Mesenchymal stem cell (in vitro differentiated cells and primary cell): ENCODE results near the gene NR2F1-AS1.

Experiments used
- DNase-seq: peaks from one replicate; pipeline ENCODE4 v3.0.0-alpha.2; 2013
- H2AFZ ChIP-seq: one replicate; pipeline ENCODE4 v1.6.1; 2013; ENCODE audit warnings: low read depth, mild to moderate bottlenecking, control low read depth, inconsistent platforms, low read length, moderate library complexity
- H2AK5ac ChIP-seq: 2 replicates; pipeline ENCODE4 v1.6.1; 2013; ENCODE audit warnings: low read length, moderate library complexity, mild to moderate bottlenecking, inconsistent platforms; ENCODE audit not compliant: severe bottlenecking
- H2BK120ac ChIP-seq: one replicate; pipeline ENCODE4 v1.6.1; 2013; ENCODE audit warnings: low read depth, mild to moderate bottlenecking, inconsistent platforms, low read length, moderate library complexity
- H2BK12ac ChIP-seq, 2 experiments: one replicate each; pipeline ENCODE4 v1.6.1; 2013; ENCODE audit warnings: inconsistent platforms in 2 of 2, low read length in 2 of 2, mild to moderate bottlenecking in 2 of 2, moderate library complexity in 2 of 2, control low read depth in 1 of 2
- H2BK15ac ChIP-seq: one replicate; pipeline ENCODE4 v1.6.1; 2013; ENCODE audit warnings: mild to moderate bottlenecking, low read depth, inconsistent platforms; ENCODE audit not compliant: poor library complexity, severe bottlenecking
- H2BK5ac ChIP-seq: 2 replicates; pipeline ENCODE4 v1.6.1; 2013; ENCODE audit warnings: low read depth, mild to moderate bottlenecking, low read length, control low read depth, inconsistent platforms; ENCODE audit not compliant: poor library complexity, severe bottlenecking
- H3K14ac ChIP-seq, 2 experiments: one replicate each; pipeline ENCODE4 v1.6.1; 2013; ENCODE audit warnings: inconsistent platforms in 2 of 2, low read length in 2 of 2, control low read depth in 1 of 2, mild to moderate bottlenecking in 1 of 2, moderate library complexity in 1 of 2
- H3K18ac ChIP-seq, 2 experiments: one replicate each; pipeline ENCODE4 v1.6.1; 2013; ENCODE audit warnings: inconsistent platforms in 2 of 2, low read length in 2 of 2, control low read depth in 1 of 2, low read depth in 1 of 2, mild to moderate bottlenecking in 1 of 2
- H3K23ac ChIP-seq, 2 experiments: one replicate each; pipeline ENCODE4 v1.6.1; 2013; ENCODE audit warnings: inconsistent platforms in 2 of 2, low read length in 2 of 2, mild to moderate bottlenecking in 2 of 2, moderate library complexity in 2 of 2, control low read depth in 1 of 2
- H3K27ac ChIP-seq: 2 replicates; pipeline ENCODE4 v1.5.1; 2013; ENCODE audit warnings: mild to moderate bottlenecking, moderate library complexity, low read length, control low read depth, inconsistent platforms; ENCODE audit not compliant: poor library complexity, severe bottlenecking
- H3K27me3 ChIP-seq, 2 experiments: 2 replicates each; pipeline versions ENCODE4 v1.6.1 to v1.7.0; 2013; ENCODE audit warnings: low read length in 2 of 2, mild to moderate bottlenecking in 2 of 2, moderate library complexity in 2 of 2, control low read depth in 1 of 2, inconsistent platforms in 1 of 2; ENCODE audit not compliant: control insufficient read depth in 1 of 2, insufficient read depth in 1 of 2
- H3K36me3 ChIP-seq, 2 experiments: 2 replicates each; pipeline versions ENCODE4 v1.6.1 to v1.7.0; 2013; ENCODE audit warnings: low read length in 2 of 2, control low read depth in 1 of 2, inconsistent platforms in 1 of 2, low read depth in 1 of 2, mild to moderate bottlenecking in 1 of 2; ENCODE audit not compliant: insufficient read depth in 2 of 2, control insufficient read depth in 1 of 2
- H3K4ac ChIP-seq, 2 experiments: one replicate each; pipeline ENCODE4 v1.6.1; 2013; ENCODE audit warnings: inconsistent platforms in 2 of 2, low read length in 2 of 2, mild to moderate bottlenecking in 2 of 2, moderate library complexity in 2 of 2, control low read depth in 1 of 2, low read depth in 1 of 2
- H3K4me1 ChIP-seq: 2 replicates; pipeline ENCODE4 v1.6.1; 2013; ENCODE audit warnings: low read depth, low read length, control low read depth; ENCODE audit not compliant: control insufficient read depth, insufficient read depth
- H3K4me2 ChIP-seq: 2 replicates; pipeline ENCODE4 v1.6.1; 2013; ENCODE audit warnings: low read length, mild to moderate bottlenecking, inconsistent platforms; ENCODE audit not compliant: poor library complexity, severe bottlenecking
- H3K4me3 ChIP-seq, 2 experiments: 2 replicates each; pipeline versions ENCODE4 v1.5.1 to v1.7.0; 2013; ENCODE audit warnings: low read length in 2 of 2, mild to moderate bottlenecking in 2 of 2, control low read depth in 1 of 2, low read depth in 1 of 2; ENCODE audit not compliant: insufficient read depth in 1 of 2
- H3K79me1 ChIP-seq: replicated peaks from 2 replicates; pipeline ENCODE4 v1.6.1; 2013; ENCODE audit warnings: mild to moderate bottlenecking, control low read depth, low read length, inconsistent platforms; ENCODE audit not compliant: poor library complexity, severe bottlenecking
- H3K9ac ChIP-seq: 2 replicates; pipeline ENCODE4 v1.7.0; 2013; ENCODE audit warnings: mild to moderate bottlenecking, low read length, moderate library complexity
- H3K9me3 ChIP-seq: 2 replicates; pipeline ENCODE4 v1.7.0; 2013; ENCODE audit warnings: mild to moderate bottlenecking, low read length; ENCODE audit not compliant: control insufficient read depth
- H4K8ac ChIP-seq: one replicate; pipeline ENCODE4 v1.6.1; 2013; ENCODE audit warnings: inconsistent platforms, mild to moderate bottlenecking, low read length, moderate library complexity
- H4K91ac ChIP-seq: one replicate; pipeline ENCODE4 v1.6.1; 2013; ENCODE audit warnings: mild to moderate bottlenecking, low read length, inconsistent platforms
- WGBS: methylation state at CpG from one replicate; pipeline ENCODE4 v1.1.7; 2013; ENCODE audit warnings: mixed read lengths; 5-methylcytosine and 5-hydroxymethylcytosine counted together

NR2F1-AS1 gene

DNA sequence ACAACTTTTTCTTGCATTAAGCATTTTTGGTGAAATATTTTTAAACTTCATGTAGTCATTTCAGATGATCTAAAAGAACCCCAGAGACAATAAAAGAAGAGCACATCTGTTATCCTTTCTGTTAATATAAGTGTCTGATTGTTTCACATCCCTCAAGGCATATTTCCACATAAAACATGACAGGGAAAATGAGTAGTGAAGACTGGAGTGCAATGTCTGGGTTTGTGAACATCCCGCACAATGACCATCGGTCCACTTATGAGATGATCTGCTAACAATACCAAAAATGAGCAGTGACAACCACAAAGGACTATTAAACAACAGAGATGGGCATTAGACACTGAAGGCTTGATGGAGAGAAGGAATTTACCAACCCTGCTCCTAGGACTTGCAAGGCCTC lies 209.1 kb downstream of the NR2F1-AS1 start:
- no peak overlapping the region for H3K9ac ChIP-seq
- H2BK15ac ChIP-seq = no peak overlapping the region
- no peak overlapping the region for H3K14ac ChIP-seq
- no peak overlapping the region for H3K18ac ChIP-seq
- H3K27me3 ChIP-seq = no peaks in the 10 kb centered on the region
- no peak overlapping the region for H2AFZ ChIP-seq
- H3K79me1 ChIP-seq = no peaks in the 10 kb centered on the region
- no peaks in the 10 kb centered on the region for H3K36me3 ChIP-seq
- H4K8ac ChIP-seq = no peak overlapping the region
- no peak overlapping the region for H3K23ac ChIP-seq
- H3K9me3 ChIP-seq = peaks cover 3% of the 10 kb centered on the region
- WGBS = no CpG with 5 or more reads among the region's 2 CpGs
- no peak overlapping the region for H3K4ac ChIP-seq
- H3K4me2 ChIP-seq = no peak overlapping the region
- H2BK5ac ChIP-seq = no peak overlapping the region
- no peak overlapping the region for H2BK120ac ChIP-seq
- DNase-seq = no peak
- no peaks in the 10 kb centered on the region for H3K4me1 ChIP-seq
- H2BK12ac ChIP-seq = no peak overlapping the region
- H4K91ac ChIP-seq = no peak overlapping the region
- no peak overlapping the region for H3K27ac ChIP-seq
- H2AK5ac ChIP-seq = no peak overlapping the region
- no peak overlapping the region for H3K4me3 ChIP-seq

GRCh38 chr5:93364378-93364777 lies 216.6 kb downstream of the NR2F1-AS1 start:
- no peaks in the 10 kb centered on the region for H3K27me3 ChIP-seq
- no peak overlapping the region for H3K27ac ChIP-seq
- H2BK15ac ChIP-seq = no peak overlapping the region
- DNase-seq = no peak
- H3K23ac ChIP-seq = no peak overlapping the region
- no peaks in the 10 kb centered on the region for H3K36me3 ChIP-seq
- H2BK5ac ChIP-seq = no peak overlapping the region
- no peak overlapping the region for H2BK120ac ChIP-seq
- H2AK5ac ChIP-seq = no peak overlapping the region
- H3K4me1 ChIP-seq = peaks cover 2% of the 10 kb centered on the region
- H3K4ac ChIP-seq = no peak overlapping the region
- H4K8ac ChIP-seq = no peak overlapping the region
- H3K9me3 ChIP-seq = no peaks in the 10 kb centered on the region
- no peak overlapping the region for H3K9ac ChIP-seq
- WGBS = 100% methylated on average over 1 of the region's 2 CpGs
- H2AFZ ChIP-seq = no peak overlapping the region
- no peaks in the 10 kb centered on the region for H3K79me1 ChIP-seq
- H3K18ac ChIP-seq = no peak overlapping the region
- H3K4me2 ChIP-seq = no peak overlapping the region
- no peak overlapping the region for H2BK12ac ChIP-seq
- no peak overlapping the region for H3K14ac ChIP-seq
- H4K91ac ChIP-seq = no peak overlapping the region
- H3K4me3 ChIP-seq = no peak overlapping the region

DNA sequence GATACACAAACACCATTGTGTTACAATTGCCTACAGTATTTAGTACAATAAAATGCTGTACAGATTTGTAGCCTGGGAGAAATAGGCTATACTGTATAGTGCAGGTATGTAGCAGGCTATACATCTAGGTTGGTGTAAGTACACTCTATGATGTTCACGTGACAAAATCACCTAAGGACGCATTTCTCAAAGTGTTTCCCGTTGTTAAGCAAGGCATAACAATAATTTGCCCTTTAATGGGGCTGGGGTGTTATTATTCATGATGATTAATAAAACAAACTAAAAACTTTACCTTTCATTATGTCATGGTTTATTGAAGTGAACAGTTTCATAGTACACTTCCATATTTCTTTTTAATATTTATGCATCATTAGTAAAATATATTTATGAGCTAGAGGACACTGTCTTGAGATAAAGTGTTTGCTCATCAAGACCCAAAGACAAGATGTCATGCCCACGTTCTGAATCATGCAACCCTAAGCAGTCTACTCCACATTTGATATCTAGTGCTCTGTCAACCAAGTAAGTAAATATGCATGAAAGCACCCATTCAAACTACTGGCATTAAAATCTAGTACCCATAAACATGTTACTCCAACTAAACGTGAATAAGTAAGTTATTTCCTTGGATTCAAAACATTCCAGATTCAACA lies 220.5 kb downstream of the NR2F1-AS1 start:
- no peaks in the 10 kb centered on the region for H3K9me3 ChIP-seq
- H3K79me1 ChIP-seq = no peaks in the 10 kb centered on the region
- WGBS = 76% methylated on average over 5 of the region's 5 CpGs
- H3K23ac ChIP-seq = no peak overlapping the region
- no peak overlapping the region for H4K91ac ChIP-seq
- DNase-seq = no peak
- H3K27ac ChIP-seq = no peak overlapping the region
- H3K4me3 ChIP-seq = no peak overlapping the region
- no peak overlapping the region for H4K8ac ChIP-seq
- H2BK12ac ChIP-seq = peak overlapping the region; percentile 50 to 72
- H3K27me3 ChIP-seq = no peaks in the 10 kb centered on the region
- H3K4ac ChIP-seq = no peak overlapping the region
- H2BK15ac ChIP-seq = no peak overlapping the region
- H3K4me2 ChIP-seq = no peak overlapping the region
- H2BK5ac ChIP-seq = no peak overlapping the region
- no peak overlapping the region for H3K18ac ChIP-seq
- peaks cover 2% of the 10 kb centered on the region for H3K4me1 ChIP-seq
- H3K36me3 ChIP-seq = no peaks in the 10 kb centered on the region
- no peak overlapping the region for H3K14ac ChIP-seq
- no peak overlapping the region for H2AK5ac ChIP-seq
- no peak overlapping the region for H3K9ac ChIP-seq
- no peak overlapping the region for H2BK120ac ChIP-seq
- no peak overlapping the region for H2AFZ ChIP-seq

- Histone ChIP-seq H3K4ac (peak overlapping the region; percentile 51 to 85), H3K18ac (peak overlapping the region; percentile 47 to 99), H4K91ac (peak overlapping the region; percentile 62), H2BK12ac (peak overlapping the region; percentile 81 to 98), H2BK5ac (no peak overlapping the region), H2AK5ac (no peak overlapping the region), H3K27ac (no peak overlapping the region), H3K9ac (no peak overlapping the region), H3K79me1 (no peaks in the 10 kb centered on the region), H2BK120ac (peak overlapping the region; percentile 74), H3K36me3 (no peaks in the 10 kb centered on the region), H3K23ac (peak overlapping the region in 1 of 2 experiments; percentile 9), H4K8ac (peak overlapping the region; percentile 72), H3K9me3 (no peaks in the 10 kb centered on the region), H3K4me2 (no peak overlapping the region), H2BK15ac (peak overlapping the region; percentile 1), H3K14ac (peak overlapping the region in 1 of 2 experiments; percentile 82), H3K4me3 (no peak overlapping the region), H3K4me1 (peaks cover 2% of the 10 kb centered on the region), H2AFZ (peak overlapping the region; percentile 54), H3K27me3 (no peaks in the 10 kb centered on the region)
- no peak for DNase-seq
- WGBS = 68% methylated on average over 5 of the region's 5 CpGs
These were observed 221.1 kb downstream of the NR2F1-AS1 start for GRCh38 chr5:93359960-93360305.
